ENCODE measurements around the gene CD300H.

CD300H gene

DNA sequence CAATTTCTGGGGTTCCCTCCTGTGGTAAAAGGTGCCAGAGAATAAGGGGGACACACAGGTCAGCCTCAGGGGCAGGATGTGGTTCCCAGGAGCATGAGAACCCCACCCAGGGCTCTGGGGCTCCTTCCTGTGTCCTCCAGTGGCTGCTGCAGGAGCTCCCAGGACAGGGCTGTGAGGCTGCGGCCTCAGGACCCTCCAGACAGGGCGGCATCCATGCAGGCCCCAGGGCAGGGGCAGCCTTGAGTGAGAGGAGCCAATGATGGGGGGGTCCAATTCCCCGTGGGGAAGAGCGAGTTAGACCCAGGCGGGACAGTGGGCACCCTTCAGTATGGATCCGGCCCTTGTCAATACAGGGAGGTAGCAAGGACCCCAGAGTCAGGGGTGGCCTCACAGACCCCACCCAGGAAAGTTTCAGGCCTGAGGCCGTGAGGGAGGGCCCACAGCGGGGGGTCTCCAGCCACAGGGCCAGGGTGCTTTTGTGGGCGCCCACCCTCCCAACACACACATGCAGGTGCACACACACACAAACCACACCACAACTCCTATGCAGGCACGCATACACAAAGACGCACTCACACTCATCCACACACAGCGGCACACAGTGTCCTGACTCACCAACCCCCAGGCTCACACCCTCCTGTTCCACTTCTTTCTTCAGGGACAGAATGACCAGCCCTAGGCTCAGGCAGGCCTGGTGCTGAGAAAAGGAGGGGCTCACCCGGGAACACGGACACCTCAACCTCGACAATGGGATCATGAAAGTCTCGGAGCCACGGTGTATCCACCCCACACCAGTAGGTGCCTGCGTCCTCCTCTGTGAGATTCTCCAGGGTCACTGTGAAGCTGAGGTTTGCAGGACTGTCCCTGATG, 23.2 kb downstream of the CD300H start (continued):
- TF ChIP-seq, protein P1, sequence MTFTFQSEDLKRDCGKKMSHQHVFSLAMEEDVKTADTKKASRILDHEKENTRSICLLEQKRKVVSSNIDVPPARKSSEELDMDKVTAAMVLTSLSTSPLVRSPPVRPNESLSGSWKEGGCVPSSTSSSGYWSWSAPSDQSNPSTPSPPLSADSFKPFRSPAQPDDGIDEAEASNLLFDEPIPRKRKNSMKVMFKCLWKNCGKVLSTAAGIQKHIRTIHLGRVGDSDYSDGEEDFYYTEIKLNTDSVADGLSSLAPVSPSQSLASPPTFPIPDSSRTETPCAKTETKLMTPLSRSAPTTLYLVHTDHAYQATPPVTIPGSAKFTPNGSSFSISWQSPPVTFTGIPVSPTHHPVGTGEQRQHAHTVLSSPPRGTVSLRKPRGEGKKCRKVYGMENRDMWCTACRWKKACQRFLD (tag by site-specific recombination; IDR thresholded peaks at IDR 0.05) = no peak
- TF ChIP-seq, protein P2, sequence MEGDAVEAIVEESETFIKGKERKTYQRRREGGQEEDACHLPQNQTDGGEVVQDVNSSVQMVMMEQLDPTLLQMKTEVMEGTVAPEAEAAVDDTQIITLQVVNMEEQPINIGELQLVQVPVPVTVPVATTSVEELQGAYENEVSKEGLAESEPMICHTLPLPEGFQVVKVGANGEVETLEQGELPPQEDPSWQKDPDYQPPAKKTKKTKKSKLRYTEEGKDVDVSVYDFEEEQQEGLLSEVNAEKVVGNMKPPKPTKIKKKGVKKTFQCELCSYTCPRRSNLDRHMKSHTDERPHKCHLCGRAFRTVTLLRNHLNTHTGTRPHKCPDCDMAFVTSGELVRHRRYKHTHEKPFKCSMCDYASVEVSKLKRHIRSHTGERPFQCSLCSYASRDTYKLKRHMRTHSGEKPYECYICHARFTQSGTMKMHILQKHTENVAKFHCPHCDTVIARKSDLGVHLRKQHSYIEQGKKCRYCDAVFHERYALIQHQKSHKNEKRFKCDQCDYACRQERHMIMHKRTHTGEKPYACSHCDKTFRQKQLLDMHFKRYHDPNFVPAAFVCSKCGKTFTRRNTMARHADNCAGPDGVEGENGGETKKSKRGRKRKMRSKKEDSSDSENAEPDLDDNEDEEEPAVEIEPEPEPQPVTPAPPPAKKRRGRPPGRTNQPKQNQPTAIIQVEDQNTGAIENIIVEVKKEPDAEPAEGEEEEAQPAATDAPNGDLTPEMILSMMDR (tag by site-specific recombination; IDR thresholded peaks at IDR 0.05) = no peak
- no peak for TF ChIP-seq ZNF664 (tag by site-specific recombination; IDR thresholded peaks at IDR 0.05)

DNA sequence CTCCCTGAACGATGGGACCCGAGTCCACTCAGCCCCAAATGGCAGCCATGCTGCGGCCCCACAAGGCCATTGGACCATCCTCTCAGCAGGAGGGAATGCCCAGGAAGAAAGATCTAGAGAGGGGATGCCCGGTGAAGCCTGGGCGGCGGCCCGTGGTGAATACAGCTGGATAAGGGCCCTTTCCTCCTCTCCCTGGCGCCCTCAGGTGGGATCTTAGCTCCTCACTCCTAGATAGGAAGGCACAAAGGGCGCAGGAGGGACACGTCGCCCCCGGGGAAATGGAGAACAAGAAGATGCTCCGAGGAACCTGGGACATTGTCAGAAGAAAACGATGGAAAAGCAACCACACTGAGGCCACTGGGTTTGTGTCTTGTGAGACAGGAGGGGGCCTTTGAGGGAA, 23.9 kb downstream of the CD300H start:
- no peak overlapping the region for H3K4me3 ChIP-seq (ENCODE audit: low read depth, low read length)
- no peak overlapping the region for H3K27ac ChIP-seq (ENCODE audit: extremely low read depth, low read depth, low read length)
- no peaks in the 10 kb centered on the region for H3K9me3 ChIP-seq (ENCODE audit: control insufficient read depth, insufficient read depth, low read depth, low read length)
- H3K4me1 ChIP-seq (ENCODE audit: control insufficient read depth, insufficient read depth, low read length) = no peaks in the 10 kb centered on the region
- TF ChIP-seq, protein P3, sequence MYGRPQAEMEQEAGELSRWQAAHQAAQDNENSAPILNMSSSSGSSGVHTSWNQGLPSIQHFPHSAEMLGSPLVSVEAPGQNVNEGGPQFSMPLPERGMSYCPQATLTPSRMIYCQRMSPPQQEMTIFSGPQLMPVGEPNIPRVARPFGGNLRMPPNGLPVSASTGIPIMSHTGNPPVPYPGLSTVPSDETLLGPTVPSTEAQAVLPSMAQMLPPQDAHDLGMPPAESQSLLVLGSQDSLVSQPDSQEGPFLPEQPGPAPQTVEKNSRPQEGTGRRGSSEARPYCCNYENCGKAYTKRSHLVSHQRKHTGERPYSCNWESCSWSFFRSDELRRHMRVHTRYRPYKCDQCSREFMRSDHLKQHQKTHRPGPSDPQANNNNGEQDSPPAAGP (tag by site-specific recombination; IDR thresholded peaks at IDR 0.05) = no peak
- TF ChIP-seq ZNF394 (tag by site-specific recombination; IDR thresholded peaks at IDR 0.05; ENCODE audit: borderline replicate concordance) (no peak), ZNF274 (IDR thresholded peaks at IDR 0.05; ENCODE audit: low read length) (no peak), ZNF274 (tag by site-specific recombination; IDR thresholded peaks at IDR 0.05; ENCODE audit: borderline replicate concordance) (no peak), MYNN (tag by site-specific recombination; IDR thresholded peaks at IDR 0.05; ENCODE audit: borderline replicate concordance) (no peak), KLF7 (tag by site-specific recombination; IDR thresholded peaks at IDR 0.05; ENCODE audit: borderline replicate concordance) (no peak), YY1 (tag by site-specific recombination; IDR thresholded peaks at IDR 0.05) (no peak), ZNF132 (tag by site-specific recombination; IDR thresholded peaks at IDR 0.05; ENCODE audit: borderline replicate concordance) (no peak), ZNF391 (tag by site-specific recombination; IDR thresholded peaks at IDR 0.05; ENCODE audit: borderline replicate concordance, low read depth) (no peak), YY2 (tag by site-specific recombination; IDR thresholded peaks at IDR 0.05) (no peak), ZSCAN23 (tag by site-specific recombination; IDR thresholded peaks at IDR 0.05) (no peak), ZNF211 (tag by site-specific recombination; IDR thresholded peaks at IDR 0.05; ENCODE audit: low read depth) (no peak), ZNF558 (tag by site-specific recombination; IDR thresholded peaks at IDR 0.05) (no peak), ZNF514 (tag by site-specific recombination; IDR thresholded peaks at IDR 0.05) (no peak)
- TF ChIP-seq, protein P4, sequence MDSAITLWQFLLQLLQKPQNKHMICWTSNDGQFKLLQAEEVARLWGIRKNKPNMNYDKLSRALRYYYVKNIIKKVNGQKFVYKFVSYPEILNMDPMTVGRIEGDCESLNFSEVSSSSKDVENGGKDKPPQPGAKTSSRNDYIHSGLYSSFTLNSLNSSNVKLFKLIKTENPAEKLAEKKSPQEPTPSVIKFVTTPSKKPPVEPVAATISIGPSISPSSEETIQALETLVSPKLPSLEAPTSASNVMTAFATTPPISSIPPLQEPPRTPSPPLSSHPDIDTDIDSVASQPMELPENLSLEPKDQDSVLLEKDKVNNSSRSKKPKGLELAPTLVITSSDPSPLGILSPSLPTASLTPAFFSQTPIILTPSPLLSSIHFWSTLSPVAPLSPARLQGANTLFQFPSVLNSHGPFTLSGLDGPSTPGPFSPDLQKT (IDR thresholded peaks at IDR 0.05; ENCODE audit: borderline replicate concordance, low read depth, low read length) = no peak
- TF ChIP-seq, protein P5, sequence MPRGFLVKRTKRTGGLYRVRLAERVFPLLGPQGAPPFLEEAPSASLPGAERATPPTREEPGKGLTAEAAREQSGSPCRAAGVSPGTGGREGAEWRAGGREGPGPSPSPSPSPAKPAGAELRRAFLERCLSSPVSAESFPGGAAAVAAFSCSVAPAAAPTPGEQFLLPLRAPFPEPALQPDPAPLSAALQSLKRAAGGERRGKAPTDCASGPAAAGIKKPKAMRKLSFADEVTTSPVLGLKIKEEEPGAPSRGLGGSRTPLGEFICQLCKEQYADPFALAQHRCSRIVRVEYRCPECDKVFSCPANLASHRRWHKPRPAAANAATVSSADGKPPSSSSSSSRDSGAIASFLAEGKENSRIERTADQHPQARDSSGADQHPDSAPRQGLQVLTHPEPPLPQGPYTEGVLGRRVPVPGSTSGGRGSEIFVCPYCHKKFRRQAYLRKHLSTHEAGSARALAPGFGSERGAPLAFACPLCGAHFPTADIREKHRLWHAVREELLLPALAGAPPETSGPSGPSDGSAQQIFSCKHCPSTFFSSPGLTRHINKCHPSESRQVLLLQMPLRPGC (tag by site-specific recombination; IDR thresholded peaks at IDR 0.05) = no peak
- TF ChIP-seq, protein P6, sequence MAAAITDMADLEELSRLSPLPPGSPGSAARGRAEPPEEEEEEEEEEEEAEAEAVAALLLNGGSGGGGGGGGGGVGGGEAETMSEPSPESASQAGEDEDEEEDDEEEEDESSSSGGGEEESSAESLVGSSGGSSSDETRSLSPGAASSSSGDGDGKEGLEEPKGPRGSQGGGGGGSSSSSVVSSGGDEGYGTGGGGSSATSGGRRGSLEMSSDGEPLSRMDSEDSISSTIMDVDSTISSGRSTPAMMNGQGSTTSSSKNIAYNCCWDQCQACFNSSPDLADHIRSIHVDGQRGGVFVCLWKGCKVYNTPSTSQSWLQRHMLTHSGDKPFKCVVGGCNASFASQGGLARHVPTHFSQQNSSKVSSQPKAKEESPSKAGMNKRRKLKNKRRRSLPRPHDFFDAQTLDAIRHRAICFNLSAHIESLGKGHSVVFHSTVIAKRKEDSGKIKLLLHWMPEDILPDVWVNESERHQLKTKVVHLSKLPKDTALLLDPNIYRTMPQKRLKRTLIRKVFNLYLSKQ (tag by site-specific recombination; IDR thresholded peaks at IDR 0.05; ENCODE audit: borderline replicate concordance) = no peak
- TF ChIP-seq, protein P7, sequence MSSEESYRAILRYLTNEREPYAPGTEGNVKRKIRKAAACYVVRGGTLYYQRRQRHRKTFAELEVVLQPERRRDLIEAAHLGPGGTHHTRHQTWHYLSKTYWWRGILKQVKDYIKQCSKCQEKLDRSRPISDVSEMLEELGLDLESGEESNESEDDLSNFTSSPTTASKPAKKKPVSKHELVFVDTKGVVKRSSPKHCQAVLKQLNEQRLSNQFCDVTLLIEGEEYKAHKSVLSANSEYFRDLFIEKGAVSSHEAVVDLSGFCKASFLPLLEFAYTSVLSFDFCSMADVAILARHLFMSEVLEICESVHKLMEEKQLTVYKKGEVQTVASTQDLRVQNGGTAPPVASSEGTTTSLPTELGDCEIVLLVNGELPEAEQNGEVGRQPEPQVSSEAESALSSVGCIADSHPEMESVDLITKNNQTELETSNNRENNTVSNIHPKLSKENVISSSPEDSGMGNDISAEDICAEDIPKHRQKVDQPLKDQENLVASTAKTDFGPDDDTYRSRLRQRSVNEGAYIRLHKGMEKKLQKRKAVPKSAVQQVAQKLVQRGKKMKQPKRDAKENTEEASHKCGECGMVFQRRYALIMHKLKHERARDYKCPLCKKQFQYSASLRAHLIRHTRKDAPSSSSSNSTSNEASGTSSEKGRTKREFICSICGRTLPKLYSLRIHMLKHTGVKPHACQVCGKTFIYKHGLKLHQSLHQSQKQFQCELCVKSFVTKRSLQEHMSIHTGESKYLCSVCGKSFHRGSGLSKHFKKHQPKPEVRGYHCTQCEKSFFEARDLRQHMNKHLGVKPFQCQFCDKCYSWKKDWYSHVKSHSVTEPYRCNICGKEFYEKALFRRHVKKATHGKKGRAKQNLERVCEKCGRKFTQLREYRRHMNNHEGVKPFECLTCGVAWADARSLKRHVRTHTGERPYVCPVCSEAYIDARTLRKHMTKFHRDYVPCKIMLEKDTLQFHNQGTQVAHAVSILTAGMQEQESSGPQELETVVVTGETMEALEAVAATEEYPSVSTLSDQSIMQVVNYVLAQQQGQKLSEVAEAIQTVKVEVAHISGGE (tag by site-specific recombination; conservative IDR thresholded peaks at IDR 0.05; ENCODE audit: low read depth) = no peak
- no peaks in the 10 kb centered on the region for H3K36me3 ChIP-seq (ENCODE audit: control insufficient read depth in 2 of 2, insufficient read depth in 1 of 2, low read length in 2 of 2)
- CTCF ChIA-PET = interaction anchor here (0.7 kb wide), 1 partner anchor 25 kb away, joined by 3 read pairs; no protein-coding TSS in a partner anchor
- POLR2A ChIA-PET = no interaction called here
